ENCODE data around the gene PRUNE2. TPM values are rescaled to one million over a fixed set of nuclear protein-coding genes. Genes with fewer than 3 reads are reported as not detected.

The PRUNE2 gene
- total RNA-seq, 6 experiments from 2014 or later: 1.4 to 3.3 (median 2.1) TPM

DNA sequence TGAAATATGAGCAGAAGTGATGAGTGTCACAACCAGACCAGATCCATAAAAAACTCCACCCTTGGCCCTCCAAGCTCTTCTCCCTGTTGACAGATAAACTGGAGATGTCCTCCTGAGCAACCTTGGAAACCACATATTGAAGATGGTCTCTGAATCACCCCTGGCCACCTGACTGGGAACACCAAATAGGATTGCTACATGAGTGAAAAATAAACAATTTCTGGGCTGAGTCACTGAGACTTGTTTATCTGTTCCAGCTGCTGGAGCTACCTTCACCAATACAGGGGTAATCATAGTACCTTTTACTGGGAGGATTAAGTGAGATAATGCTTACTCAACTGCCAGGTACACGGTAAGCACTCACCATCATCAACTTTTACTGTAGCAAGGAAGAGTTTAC is 88.4 kb downstream of the PRUNE2 start:
- H3K36me3 ChIP-seq: no peaks in the 10 kb centered on the region
- intact Hi-C loops (cut with DNase I): no loop called here
- H3K4me1 ChIP-seq: no peaks in the 10 kb centered on the region
- no peaks in the 10 kb centered on the region for H3K27me3 ChIP-seq
- TF ChIP-seq POLR2A (IDR thresholded peaks at IDR 0.05): no peak
- TF ChIP-seq, protein P1, sequence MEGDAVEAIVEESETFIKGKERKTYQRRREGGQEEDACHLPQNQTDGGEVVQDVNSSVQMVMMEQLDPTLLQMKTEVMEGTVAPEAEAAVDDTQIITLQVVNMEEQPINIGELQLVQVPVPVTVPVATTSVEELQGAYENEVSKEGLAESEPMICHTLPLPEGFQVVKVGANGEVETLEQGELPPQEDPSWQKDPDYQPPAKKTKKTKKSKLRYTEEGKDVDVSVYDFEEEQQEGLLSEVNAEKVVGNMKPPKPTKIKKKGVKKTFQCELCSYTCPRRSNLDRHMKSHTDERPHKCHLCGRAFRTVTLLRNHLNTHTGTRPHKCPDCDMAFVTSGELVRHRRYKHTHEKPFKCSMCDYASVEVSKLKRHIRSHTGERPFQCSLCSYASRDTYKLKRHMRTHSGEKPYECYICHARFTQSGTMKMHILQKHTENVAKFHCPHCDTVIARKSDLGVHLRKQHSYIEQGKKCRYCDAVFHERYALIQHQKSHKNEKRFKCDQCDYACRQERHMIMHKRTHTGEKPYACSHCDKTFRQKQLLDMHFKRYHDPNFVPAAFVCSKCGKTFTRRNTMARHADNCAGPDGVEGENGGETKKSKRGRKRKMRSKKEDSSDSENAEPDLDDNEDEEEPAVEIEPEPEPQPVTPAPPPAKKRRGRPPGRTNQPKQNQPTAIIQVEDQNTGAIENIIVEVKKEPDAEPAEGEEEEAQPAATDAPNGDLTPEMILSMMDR (IDR thresholded peaks at IDR 0.05): no peak
- 56% methylated on average over 1 of the region's 1 CpG for WGBS (ENCODE audit: insufficient coverage, low coverage, low lambda C conversion rate, missing lambda C conversion rate)
- no peak for DNase-seq
- no peak overlapping the region for H3K4me3 ChIP-seq
- H3K9me3 ChIP-seq: no peaks in the 10 kb centered on the region
- ATAC-seq: peak in 1 of 4 donors; percentile 32
- H3K27ac ChIP-seq: no peak overlapping the region

DNA sequence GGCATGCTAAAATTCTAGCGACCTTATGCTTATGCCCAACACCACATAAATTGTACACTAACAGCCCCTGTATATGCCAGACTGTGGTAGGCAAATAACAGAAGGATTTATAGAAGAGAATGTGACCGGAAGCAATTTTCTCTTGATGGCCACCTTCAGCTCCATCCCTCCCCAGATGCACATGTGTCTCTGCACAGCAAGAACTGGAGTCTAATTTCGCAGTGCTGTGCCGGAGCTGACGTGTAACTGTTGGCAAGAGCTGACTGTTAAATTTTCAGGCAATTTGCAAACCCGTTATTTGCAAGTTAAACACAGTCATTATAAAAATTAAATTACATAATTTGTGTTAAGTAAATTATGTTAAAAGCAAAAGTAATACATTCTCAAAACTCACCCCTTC is 93.3 kb downstream of the PRUNE2 start:
- Histone ChIP-seq H3K9me3 (no peaks in the 10 kb centered on the region), H3K27ac (no peak overlapping the region), H3K4me1 (no peaks in the 10 kb centered on the region), H3K27me3 (no peaks in the 10 kb centered on the region), H3K4me3 (no peak overlapping the region), H3K36me3 (no peaks in the 10 kb centered on the region)
- TF ChIP-seq, protein P1 (IDR thresholded peaks at IDR 0.05): no peak
- no peak for TF ChIP-seq POLR2A (IDR thresholded peaks at IDR 0.05)
- DNase-seq (no peak), ATAC-seq (no peak)
- WGBS (ENCODE audit: insufficient coverage, low coverage, low lambda C conversion rate, missing lambda C conversion rate): 48% methylated on average over 6 of the region's 6 CpGs
- intact Hi-C loops (cut with DNase I): no loop called here

DNA sequence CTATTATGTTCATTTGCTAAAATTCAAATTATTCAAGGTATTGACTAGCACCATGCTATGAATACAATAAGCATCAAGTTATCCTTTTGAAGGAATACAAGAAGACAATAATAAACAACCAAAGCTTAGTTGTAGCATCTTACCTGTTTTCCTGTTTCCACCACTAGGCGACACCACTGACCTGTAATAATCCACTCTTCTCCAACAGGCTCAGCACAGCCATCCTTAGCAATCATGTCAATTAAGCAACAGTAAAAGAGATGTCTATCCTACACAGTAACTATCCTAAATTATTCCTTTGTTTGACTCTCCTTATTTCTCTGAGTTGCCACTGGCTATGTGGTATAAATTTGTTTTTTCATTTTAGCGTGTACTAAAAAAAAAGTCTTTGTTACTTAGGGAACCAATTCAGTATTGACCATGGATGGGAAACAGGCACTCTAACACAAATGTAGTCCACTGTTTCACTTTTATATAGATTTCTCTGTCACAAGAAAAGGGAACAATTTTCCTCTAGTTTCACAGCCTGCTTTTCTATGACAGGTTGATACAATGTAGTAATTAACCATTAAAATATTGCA is 95.4 kb downstream of the PRUNE2 start:
- H3K36me3 ChIP-seq: no peaks in the 10 kb centered on the region
- H3K4me3 ChIP-seq: no peak overlapping the region
- intact Hi-C loops (cut with DNase I): no loop called here
- ATAC-seq (peak; percentile 78 to 80 (median 78)), DNase-seq (no peak)
- TF ChIP-seq POLR2A (IDR thresholded peaks at IDR 0.05): no peak
- TF ChIP-seq, protein P1 (IDR thresholded peaks at IDR 0.05): peak; percentile 54 to 74 (median 66)
- H3K27ac ChIP-seq: no peak overlapping the region
- H3K27me3 ChIP-seq: no peaks in the 10 kb centered on the region
- no peaks in the 10 kb centered on the region for H3K9me3 ChIP-seq
- H3K4me1 ChIP-seq: no peaks in the 10 kb centered on the region
- 26% methylated on average over 2 of the region's 2 CpGs for WGBS (ENCODE audit: insufficient coverage, low coverage, low lambda C conversion rate, missing lambda C conversion rate)

DNA sequence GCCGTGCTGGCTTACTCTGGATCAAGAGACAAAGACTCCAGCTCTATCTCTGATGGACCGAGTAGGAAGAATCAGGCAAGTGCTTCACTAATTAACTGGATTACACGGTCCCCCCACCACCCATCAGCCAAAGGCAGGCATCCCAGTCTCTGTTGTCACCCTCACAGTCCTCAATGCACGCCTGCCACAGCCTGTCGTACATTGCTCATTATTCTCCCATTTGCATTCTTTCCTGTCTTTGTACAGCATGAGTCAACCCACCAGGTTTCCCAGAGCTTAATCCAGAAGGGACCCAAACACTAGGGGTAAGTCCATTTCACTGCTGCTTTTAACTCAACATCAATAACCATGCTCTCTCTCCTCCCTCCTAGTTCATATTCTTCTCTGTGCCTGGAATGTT is 97.3 kb downstream of the PRUNE2 start:
- intact Hi-C loops (cut with DNase I): no loop called here
- H3K27me3 ChIP-seq: no peaks in the 10 kb centered on the region

More for the DNA sequence above, 97.3 kb downstream of the PRUNE2 start:
- no peak for ATAC-seq
- H3K36me3 ChIP-seq: no peaks in the 10 kb centered on the region
- H3K4me1 ChIP-seq: no peaks in the 10 kb centered on the region
- DNase-seq: no peak
- WGBS (ENCODE audit: insufficient coverage, low coverage, low lambda C conversion rate, missing lambda C conversion rate): 17% methylated on average over 4 of the region's 5 CpGs
- H3K9me3 ChIP-seq: no peaks in the 10 kb centered on the region
- H3K4me3 ChIP-seq: no peak overlapping the region
- no peak overlapping the region for H3K27ac ChIP-seq
- TF ChIP-seq, protein P1 (IDR thresholded peaks at IDR 0.05): no peak
- no peak for TF ChIP-seq POLR2A (IDR thresholded peaks at IDR 0.05)
